AG09309 (cell line): ENCODE measurements around the gene ZRANB1.

Experiments used
- DNase-seq: peaks from one replicate; pipeline ENCODE4 v3.0.0-alpha.2; 2010; ENCODE audit warnings: low read depth
- H3K4me3 ChIP-seq: 2 replicates; pipeline ENCODE4 v1.5.1; 2011; ENCODE audit warnings: mild to moderate bottlenecking, low read depth, low read length, moderate library complexity; ENCODE audit not compliant: control insufficient read depth
- CTCF ChIP-seq: IDR thresholded peaks from 2 replicates; pipeline ENCODE4 v1.5.1; 2011; ENCODE audit warnings: mild to moderate bottlenecking, low read depth, low read length, inconsistent platforms; ENCODE audit not compliant: insufficient read depth, control insufficient read depth; ENCODE audit errors: missing control alignments

ZRANB1 gene

DNA sequence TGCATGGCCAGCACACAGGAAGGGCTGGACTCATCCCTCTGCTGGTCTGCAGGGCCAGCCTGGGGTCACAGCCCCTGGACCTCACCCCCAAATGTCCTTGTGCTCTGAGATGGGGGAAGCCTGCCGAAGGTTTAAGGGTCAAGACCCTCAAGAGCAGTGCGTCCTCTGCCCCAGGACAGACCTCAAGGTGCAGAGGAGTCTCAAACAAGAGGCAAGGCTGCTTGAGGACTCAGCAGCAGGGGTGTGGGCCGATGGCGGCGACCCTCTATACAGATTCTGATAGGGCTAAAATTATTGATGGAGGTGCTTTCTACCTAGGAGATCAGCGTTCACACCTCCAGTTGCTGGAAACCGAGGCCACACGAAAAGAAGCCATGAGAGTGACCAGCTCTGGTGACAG, 80.7 kb downstream of the ZRANB1 start:
- no peak for TF ChIP-seq CTCF
- no peak for DNase-seq
- no peak overlapping the region for H3K4me3 ChIP-seq

DNA sequence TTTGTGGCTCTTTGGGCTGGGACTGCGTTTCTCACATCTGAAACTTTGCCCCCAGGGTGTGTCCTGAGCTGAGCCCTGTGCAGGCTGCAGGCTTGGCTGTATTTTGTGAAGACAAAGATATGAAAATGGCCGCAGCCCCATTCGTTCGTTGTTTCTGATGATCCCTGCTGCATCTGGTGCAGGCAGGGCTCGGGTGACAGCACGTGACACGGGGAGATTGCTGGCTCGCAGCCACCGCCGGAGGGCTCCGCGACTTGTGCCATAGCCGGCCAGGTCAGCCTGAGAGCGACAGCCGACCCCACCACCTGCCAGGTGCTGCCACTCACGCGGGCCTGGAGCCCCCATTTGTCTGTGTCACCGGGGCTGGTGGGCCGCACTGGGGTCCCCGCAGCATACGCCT, 81.3 kb downstream of the ZRANB1 start:
- no peak for TF ChIP-seq CTCF
- DNase-seq, result no peak
- H3K4me3 ChIP-seq, result no peak overlapping the region

- H3K4me3 ChIP-seq, result no peak overlapping the region
- TF ChIP-seq CTCF, result no peak
- no peak for DNase-seq
Measured at GRCh38 chr10:125023862-125024496, 82.1 kb downstream of the ZRANB1 start.

GRCh38 chr10:125024497-125025234, 82.7 kb downstream of the ZRANB1 start:
- TF ChIP-seq CTCF, result no peak
- DNase-seq, result no peak
- H3K4me3 ChIP-seq, result no peak overlapping the region

GRCh38 chr10:125025341-125025740, 83.4 kb downstream of the ZRANB1 start:
- H3K4me3 ChIP-seq, result no peak overlapping the region
- DNase-seq, result no peak
- TF ChIP-seq CTCF, result no peak

DNA sequence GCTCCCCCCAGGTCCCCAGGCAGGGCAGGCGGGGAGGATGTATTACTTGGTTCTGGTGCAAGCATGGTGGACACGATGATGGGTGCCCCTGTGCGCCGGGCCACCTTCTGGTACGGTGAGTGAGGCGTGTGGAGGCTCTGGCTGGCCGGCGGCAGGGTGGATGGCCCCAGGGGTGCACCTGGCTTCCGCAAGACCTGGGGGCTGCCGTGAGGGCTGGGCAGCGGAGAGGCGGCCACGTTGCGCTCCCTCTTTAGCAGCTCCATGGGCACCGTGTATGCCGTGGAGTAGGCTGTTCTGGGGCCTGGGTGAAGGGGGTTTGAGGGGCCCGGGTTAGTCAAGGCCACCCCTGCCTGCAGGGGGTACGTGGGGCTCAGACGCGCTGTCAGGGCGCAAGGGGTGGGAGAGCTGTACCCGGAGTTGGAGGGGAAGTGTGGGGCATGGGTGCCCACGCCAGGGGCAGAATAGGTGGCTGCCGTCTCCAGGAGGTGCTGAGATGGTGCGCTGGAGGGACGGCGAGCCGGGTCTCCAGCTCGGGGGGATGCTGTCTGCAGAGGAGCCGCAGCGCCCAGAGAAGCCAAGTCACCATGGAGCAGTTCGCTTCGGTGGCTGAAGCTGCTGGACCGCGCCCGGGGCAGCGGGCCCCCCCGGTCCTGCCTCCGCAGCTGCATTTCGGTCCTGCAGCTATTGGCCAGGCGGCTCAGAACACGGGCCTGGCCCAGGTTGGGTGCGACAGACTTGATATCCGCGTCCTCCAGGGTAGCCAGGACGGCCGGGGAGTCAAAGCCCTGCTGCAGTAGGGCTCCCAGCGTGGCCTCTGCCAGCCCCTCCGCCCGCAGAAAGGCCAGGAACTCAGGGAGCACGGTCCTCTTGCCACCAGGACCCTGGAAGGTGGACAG, 84.4 kb downstream of the ZRANB1 start:
- no peak for DNase-seq
- no peak overlapping the region for H3K4me3 ChIP-seq
- no peak for TF ChIP-seq CTCF
